Lower lobe of right lung (tissue), 2 donors: ENCODE data around the gene SLC47A2. TPM values are rescaled to one million over a fixed set of nuclear protein-coding genes. Genes with fewer than 3 reads are reported as not detected.

ENCODE experiments used
- ATAC-seq, 2 donors: fragments of 200-7000 bp; cut with Tn5 transposase; one replicate each; pipeline ENCODE4 v1.9.1; 2020 to 2022; ENCODE audit warnings: mild to moderate bottlenecking in 2 of 2, moderate library complexity in 2 of 2
- DNase-seq: peaks from one replicate; pipeline ENCODE4 v3.0.0-alpha.2; 2020
- H3K27ac ChIP-seq: fragments of 200-600 bp; one replicate; pipeline ENCODE4 v1.8.0; 2022
- H3K27me3 ChIP-seq: fragments of 200-600 bp; one replicate; pipeline ENCODE4 v1.8.0; 2022; ENCODE audit warnings: low read depth
- H3K36me3 ChIP-seq: fragments of 200-600 bp; one replicate; pipeline ENCODE4 v1.8.0; 2022; ENCODE audit warnings: mild to moderate bottlenecking
- H3K4me1 ChIP-seq: fragments of 200-600 bp; one replicate; pipeline ENCODE4 v1.8.0; 2022
- H3K4me3 ChIP-seq: fragments of 200-600 bp; one replicate; pipeline ENCODE4 v1.8.0; 2022; ENCODE audit warnings: mild to moderate bottlenecking
- H3K9me3 ChIP-seq: fragments of 200-600 bp; one replicate; pipeline ENCODE4 v1.8.0; 2022
- intact Hi-C: fragments of 100-400 bp; cut with DNase I; formaldehyde crosslinking; loops from one replicate; pipeline ENCODE4 v1.11.0; 2022
- total RNA-seq: library from RNA; stranded (reverse); fragmentation: NEBNext Ultra II Directional; extraction: Animal tissue kit (Norgen Biotek cat#: 25700); gene quantifications from one replicate; pipeline ENCODE4 v1.2.1, GENCODE V29; 2021
- TF ChIP-seq, protein P1 (sequence below): fragments of 200-600 bp; IDR thresholded peaks from one replicate; pipeline ENCODE4 v1.8.0; 2022; ENCODE audit warnings: antibody characterized with exemption, mild to moderate bottlenecking
- donor health status: DM: no; HTN: yes; CAD: no; lungs with severe emphysema.

SLC47A2 gene
- total RNA-seq, 1 donor from 2014 or later, result not detected

DNA sequence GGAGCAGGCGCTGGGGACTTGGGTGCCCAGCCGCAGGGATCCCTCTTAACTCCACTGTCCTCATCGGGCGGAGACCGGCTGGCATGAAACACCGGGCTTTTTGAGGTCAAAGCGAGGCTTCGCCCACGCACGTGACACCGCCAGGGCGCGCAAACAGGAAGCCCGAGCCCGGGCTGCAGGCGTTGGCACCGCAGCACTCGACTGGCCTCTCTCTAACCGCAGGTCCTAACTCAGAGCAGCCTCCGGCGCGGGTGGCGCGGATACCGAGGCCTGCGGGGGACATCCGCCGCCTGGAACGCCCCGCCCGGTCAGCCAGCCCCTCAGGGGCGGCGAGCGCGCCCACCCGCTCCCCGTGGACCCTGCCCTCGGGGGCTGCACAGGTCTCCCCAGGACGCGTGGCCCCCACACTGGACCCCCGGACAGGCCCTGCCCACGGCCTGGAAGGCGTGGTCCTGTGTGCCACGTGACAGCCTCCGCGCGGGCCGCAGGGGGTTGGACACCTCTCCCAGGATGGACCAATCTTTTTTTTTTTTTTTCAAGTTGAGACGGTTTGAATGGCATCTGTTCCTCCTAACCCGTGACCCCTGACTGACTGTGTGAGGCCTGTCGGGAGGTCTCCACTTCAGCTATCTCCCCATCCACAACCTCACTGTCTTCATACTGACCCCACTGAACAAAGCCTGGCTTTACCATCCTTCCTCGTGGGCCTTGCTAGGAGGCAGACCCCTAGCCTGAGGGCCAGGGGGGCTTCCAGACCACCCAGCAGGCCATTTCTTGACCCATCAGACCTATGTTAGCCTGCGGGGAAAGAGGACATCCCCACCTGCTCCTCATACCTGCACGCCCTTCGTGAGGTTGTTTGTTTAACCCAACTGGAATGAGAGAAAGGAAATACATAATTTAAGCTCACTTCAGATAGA is 8.4 kb upstream of the SLC47A2 start:
- no peaks in the 10 kb centered on the region for H3K36me3 ChIP-seq
- DNase-seq (peak; percentile 92), ATAC-seq (peak; percentile 73 to 84)
- H3K27me3 ChIP-seq, result no peaks in the 10 kb centered on the region
- peaks cover 65% of the 10 kb centered on the region for H3K4me1 ChIP-seq
- H3K4me3 ChIP-seq, result peak overlapping the region; percentile 52
- TF ChIP-seq, protein P1, sequence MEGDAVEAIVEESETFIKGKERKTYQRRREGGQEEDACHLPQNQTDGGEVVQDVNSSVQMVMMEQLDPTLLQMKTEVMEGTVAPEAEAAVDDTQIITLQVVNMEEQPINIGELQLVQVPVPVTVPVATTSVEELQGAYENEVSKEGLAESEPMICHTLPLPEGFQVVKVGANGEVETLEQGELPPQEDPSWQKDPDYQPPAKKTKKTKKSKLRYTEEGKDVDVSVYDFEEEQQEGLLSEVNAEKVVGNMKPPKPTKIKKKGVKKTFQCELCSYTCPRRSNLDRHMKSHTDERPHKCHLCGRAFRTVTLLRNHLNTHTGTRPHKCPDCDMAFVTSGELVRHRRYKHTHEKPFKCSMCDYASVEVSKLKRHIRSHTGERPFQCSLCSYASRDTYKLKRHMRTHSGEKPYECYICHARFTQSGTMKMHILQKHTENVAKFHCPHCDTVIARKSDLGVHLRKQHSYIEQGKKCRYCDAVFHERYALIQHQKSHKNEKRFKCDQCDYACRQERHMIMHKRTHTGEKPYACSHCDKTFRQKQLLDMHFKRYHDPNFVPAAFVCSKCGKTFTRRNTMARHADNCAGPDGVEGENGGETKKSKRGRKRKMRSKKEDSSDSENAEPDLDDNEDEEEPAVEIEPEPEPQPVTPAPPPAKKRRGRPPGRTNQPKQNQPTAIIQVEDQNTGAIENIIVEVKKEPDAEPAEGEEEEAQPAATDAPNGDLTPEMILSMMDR, result no peak
- no peaks in the 10 kb centered on the region for H3K9me3 ChIP-seq
- intact Hi-C loops, result no loop called here
- H3K27ac ChIP-seq, result peak overlapping the region; percentile 85

DNA sequence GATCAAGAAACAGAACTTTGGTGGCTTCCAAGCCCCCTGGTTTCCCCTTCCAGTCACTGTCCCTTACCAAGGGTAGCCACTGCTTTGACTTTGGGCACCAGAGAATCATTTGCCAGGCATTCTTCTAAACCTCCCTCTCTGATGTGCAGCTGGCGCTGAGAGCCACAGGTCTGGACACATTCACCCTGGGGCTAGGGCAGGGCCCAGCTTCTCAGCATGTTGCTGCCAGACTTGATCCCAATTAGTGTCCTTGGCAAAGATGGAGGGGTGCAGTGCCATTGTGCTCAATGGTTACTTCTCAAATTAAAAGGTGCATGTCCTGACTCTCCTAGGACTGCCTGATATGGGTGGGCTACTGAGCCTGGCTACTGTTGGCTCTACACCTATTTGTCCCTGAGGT is 7.6 kb upstream of the SLC47A2 start:
- Histone ChIP-seq H3K27me3 (no peaks in the 10 kb centered on the region), H3K4me3 (peak overlapping the region; percentile 52), H3K4me1 (peaks cover 59% of the 10 kb centered on the region), H3K27ac (peak overlapping the region; percentile 85), H3K9me3 (no peaks in the 10 kb centered on the region), H3K36me3 (no peaks in the 10 kb centered on the region)
- TF ChIP-seq, protein P1, result no peak
- DNase-seq, result no peak
- intact Hi-C loops, result no loop called here
- ATAC-seq, result no peak

DNA sequence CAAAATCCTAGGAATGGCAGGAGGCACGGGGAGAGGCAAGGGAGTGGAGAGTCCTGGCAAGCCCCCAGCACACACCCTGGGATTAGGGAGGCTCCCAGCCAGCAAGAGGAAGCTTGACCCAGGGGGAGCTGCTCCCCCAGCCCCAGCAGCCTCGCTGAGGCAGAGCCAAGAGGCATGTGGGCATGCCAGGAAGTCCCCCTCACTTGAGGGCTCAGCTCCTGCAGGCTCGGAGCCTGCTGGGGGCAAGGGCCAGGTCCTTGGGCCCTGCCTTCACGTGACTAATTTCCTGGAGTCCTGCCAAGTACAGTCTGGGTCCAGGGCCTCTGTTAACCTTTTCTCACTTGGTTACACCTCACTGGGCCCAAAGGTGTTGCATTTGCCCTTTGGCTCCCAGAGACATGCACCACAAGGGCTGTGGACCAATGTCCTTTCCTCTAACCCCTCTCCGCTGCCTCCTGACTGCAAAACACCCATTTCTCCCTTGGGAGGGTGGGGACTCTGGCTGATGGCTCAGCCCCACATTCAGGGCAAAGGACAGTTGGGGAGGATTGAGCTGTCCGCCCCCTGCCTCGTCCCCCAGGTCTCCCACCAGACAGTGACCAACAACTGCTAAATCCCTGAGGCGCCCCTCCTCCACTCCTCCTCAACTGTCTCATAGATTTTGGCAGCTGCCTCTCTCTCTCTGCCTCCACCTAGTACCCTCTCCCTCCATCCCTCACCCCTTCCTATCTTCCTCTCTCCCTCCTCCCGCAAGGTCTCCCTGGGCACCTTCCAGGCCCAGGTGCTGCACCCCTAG is 4.4 kb upstream of the SLC47A2 start:
- ATAC-seq (no peak), DNase-seq (no peak)
- Histone ChIP-seq H3K27me3 (no peaks in the 10 kb centered on the region), H3K9me3 (no peaks in the 10 kb centered on the region), H3K27ac (no peak overlapping the region), H3K4me3 (no peak overlapping the region), H3K4me1 (peaks cover 29% of the 10 kb centered on the region), H3K36me3 (no peaks in the 10 kb centered on the region)
- TF ChIP-seq, protein P1, result no peak
- intact Hi-C loops, result no loop called here

DNA sequence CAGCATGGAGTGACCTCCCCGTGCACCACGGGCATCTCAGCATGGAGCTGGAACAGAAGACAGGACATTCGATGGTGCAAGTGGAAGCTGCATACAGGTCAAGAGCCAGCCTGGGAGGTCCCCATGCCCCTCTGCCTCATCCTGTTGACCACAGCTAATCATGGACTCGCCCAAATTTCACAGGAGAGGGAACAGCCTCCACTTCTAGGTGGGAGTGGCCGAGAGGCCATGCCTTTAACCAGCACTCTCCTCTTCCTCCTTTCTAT is 3.8 kb upstream of the SLC47A2 start:
- Histone ChIP-seq H3K4me3 (no peak overlapping the region), H3K27ac (no peak overlapping the region), H3K9me3 (no peaks in the 10 kb centered on the region), H3K36me3 (no peaks in the 10 kb centered on the region), H3K4me1 (peaks cover 24% of the 10 kb centered on the region), H3K27me3 (no peaks in the 10 kb centered on the region)
- intact Hi-C loops, result no loop called here
- ATAC-seq, result no peak
- TF ChIP-seq, protein P1, result no peak
- no peak for DNase-seq

DNA sequence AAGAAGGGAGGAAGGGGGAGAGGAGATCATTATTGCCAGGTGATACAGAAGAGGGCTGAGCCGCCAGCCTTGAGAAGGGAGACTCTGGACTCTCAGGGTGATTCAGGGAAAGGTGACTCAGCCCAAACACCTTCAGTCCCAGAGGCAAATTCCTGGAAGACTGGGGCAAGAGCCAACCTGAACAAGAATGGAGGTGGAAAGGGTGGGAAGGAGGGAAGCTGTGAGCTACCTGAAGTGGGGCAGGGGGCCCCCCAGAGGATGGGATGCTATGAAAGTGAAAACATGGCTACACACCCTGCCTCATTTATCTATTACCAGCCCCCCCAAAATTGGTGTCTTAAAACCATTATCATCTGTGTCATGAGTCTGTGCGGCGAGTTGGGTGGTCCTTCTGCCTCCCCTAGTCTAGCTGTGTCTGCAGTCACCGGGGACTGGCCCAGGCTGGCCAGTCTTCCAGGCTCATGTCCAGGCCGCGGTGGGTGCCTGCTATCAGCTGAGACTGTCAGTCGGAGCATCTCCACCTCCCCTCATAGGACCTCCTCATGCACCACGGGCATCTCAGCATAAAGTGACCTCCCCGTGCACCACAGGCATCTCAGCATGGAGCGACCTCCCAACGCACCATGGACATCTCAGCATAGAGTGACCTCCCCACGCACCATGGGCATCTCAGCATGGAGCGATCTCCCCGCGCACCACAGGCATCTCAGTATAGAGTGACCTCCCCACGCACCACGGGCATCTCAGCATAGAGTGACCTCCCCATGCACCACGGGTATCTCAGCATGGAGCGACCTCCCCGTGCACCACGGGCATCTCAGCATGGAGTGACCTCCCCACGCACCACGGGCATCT is 3.2 kb upstream of the SLC47A2 start:
- TF ChIP-seq, protein P1, result no peak
- intact Hi-C loops, result no loop called here
- no peaks in the 10 kb centered on the region for H3K9me3 ChIP-seq
- peaks cover 18% of the 10 kb centered on the region for H3K4me1 ChIP-seq
- H3K36me3 ChIP-seq, result no peaks in the 10 kb centered on the region
- H3K27ac ChIP-seq, result no peak overlapping the region
- ATAC-seq (no peak), DNase-seq (no peak)
- H3K27me3 ChIP-seq, result no peaks in the 10 kb centered on the region
- no peak overlapping the region for H3K4me3 ChIP-seq
